OCI-LY3 (cell line): ENCODE results near the gene MAMLD1.

ENCODE experiments used
- EZH2phosphoT487 ChIP-seq: fragments of 200-600 bp; shearing (Covaris generic); IDR thresholded peaks from 2 replicates; pipeline ENCODE4 v1.6.1; 2018; ENCODE audit warnings: antibody characterized with exemption, mixed run types, low read depth
- TF ChIP-seq, protein P1 (sequence below): fragments of 200-600, 300-600 bp; sonication (generic); IDR thresholded peaks from 2 replicates; pipeline ENCODE4 v1.5.1; 2014; ENCODE audit warnings: antibody characterized with exemption, low read length, low read depth

DNA sequence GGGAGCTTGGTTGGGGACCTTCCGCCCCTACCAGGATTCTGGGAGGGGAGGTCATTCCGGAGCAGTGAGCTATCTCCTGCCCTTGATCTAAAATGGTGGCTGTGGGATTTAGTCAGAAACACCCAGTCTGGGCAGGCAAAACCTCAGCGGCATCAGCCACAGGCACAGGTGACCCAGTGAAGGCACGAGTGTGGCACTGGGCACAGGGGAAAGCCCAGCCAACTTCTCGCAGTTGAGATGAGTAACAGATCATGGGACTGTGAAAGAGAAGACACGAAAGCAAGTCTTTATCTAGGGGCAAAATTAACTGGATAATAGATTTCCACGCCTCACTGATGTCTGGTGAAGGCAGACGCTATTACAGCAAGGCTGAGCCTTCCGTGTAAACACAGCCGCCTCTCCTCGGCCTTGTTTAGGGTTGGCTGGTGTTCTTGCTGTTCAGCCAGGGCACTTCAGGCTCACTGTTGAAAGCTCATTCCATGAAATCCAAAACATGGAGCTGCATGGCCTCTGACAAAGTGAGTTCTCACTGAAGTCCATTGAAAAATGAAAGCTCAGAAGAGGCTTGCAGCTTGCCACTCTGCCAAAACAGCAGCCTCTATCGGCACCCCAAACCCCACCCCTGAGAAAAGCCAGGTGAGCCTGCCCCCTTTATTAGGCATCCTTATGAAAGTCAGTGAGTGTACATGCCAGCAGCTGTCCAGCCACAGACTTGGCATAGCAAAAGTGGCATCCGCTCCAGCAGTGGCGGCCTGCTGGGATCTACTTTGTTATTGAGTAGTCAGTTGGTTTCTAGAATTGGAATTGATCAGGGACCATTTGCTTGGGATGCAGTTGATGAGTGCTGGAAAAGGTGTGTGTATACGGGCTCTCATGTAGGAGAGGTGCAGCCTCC lies 103.0 kb downstream of the MAMLD1 start:
- TF ChIP-seq, protein P1, sequence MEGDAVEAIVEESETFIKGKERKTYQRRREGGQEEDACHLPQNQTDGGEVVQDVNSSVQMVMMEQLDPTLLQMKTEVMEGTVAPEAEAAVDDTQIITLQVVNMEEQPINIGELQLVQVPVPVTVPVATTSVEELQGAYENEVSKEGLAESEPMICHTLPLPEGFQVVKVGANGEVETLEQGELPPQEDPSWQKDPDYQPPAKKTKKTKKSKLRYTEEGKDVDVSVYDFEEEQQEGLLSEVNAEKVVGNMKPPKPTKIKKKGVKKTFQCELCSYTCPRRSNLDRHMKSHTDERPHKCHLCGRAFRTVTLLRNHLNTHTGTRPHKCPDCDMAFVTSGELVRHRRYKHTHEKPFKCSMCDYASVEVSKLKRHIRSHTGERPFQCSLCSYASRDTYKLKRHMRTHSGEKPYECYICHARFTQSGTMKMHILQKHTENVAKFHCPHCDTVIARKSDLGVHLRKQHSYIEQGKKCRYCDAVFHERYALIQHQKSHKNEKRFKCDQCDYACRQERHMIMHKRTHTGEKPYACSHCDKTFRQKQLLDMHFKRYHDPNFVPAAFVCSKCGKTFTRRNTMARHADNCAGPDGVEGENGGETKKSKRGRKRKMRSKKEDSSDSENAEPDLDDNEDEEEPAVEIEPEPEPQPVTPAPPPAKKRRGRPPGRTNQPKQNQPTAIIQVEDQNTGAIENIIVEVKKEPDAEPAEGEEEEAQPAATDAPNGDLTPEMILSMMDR, result no peak
- TF ChIP-seq EZH2phosphoT487, result no peak
